Stimulated activated CD8-positive, alpha-beta memory T cell treated with anti-CD3 and anti-CD28 coated beads, Interleukin-12 subunit alpha, Interleukin-12 subunit beta, amount 100 ng/mL, for 24 hours (primary cell): Measurements from ENCODE around the gene NFATC2IP.
A peak's percentile ranks its signal among the peaks of the same experiment; 100 is the strongest.

Experiments
- DNase-seq: peaks from one replicate; pipeline ENCODE4 v3.0.0-alpha.2; 2020; ENCODE audit errors: extremely low read depth

Gene NFATC2IP

DNA sequence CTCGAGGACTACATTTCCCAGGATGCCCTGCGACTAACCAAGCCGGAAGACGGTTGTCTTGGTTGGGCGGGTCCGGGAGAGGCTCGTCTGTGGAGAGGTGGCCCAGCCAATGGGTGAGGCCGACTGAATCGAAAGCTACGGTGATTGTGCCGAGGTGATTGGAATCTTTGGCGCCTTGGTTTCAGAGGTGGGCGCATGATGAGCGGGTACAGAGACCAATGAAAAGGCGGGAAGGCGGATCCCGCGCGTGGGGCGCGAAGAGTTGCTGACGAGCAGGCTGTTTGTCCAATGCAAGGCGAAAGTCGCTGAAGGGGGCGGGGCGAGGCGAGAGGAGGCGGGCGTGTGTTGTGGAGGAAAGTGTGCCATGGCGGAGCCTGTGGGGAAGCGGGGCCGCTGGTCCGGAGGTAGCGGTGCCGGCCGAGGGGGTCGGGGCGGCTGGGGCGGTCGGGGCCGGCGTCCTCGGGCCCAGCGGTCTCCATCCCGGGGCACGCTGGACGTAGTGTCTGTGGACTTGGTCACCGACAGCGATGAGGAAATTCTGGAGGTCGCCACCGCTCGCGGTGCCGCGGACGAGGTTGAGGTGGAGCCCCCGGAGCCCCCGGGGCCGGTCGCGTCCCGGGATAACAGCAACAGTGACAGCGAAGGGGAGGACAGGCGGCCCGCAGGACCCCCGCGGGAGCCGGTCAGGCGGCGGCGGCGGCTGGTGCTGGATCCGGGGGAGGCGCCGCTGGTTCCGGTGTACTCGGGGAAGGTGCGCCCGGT is at the start of gene NFATC2IP:
Gene NFATC2IP, plus strand, starts transcription at position 290 of the 762 bp plus-strand sequence. Its CDS starts 75 bp downstream, at position 365.
- DNase-seq, result peak; percentile 99

DNA sequence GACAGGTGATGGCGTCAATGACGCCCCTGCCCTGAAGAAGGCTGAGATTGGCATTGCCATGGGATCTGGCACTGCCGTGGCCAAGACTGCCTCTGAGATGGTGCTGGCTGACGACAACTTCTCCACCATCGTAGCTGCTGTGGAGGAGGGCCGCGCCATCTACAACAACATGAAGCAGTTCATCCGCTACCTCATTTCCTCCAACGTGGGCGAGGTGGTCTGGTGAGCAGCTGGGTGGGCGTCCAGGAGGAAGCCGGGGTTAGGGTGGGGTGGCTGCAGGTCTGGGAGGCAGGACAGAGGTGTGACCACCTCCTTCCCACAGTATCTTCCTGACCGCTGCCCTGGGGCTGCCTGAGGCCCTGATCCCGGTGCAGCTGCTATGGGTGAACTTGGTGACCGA is 48.9 kb upstream of the NFATC2IP start:
- DNase-seq, result no peak

DNA sequence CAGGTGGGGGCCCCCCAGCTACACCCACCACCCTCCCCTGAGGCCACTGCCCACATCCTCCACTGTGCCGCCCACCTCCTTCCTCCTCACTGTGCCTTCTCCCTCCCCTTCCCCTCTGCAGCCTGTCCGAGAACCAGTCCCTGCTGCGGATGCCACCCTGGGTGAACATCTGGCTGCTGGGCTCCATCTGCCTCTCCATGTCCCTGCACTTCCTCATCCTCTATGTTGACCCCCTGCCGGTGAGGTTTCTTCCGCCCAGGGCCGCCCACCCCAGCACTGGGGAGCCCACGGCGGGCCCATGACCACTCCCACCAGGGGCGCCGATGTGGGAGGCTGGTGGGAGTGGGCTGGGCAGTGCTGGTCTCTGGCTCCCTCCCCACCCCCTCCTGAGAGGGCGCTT is 47.8 kb upstream of the NFATC2IP start:
- DNase-seq, result no peak

DNA sequence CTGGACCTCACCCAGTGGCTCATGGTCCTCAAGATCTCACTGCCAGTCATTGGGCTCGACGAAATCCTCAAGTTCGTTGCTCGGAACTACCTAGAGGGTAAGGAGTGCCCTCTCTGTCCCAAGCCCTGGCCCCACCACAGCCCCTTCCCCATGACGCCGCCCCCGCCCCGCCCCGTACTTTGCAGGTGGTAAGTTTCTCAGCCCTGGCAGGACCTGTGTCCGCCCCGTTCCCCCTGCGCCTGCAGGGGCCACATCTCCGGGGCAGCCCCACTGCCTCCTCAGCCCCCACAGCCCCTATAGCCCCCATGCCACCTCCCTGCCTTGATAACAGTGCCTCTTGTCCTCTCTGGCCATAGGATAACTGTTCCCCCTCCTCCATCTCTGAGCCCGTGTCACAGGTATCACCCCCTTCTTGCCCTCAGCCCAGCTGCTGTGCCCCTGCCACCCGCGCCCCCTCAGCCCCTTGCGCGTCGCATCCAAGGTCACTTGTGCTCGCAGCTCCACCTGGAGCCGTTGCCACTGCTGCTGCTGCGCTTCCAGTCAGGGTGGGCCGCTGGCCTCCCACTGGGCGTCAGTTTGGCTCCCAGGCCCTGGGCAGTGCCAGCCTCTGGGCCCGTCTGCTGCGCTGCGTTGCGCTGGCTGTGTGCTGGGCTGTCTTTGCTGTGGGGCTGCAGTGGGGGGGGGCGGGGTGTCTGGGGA is 47.2 kb upstream of the NFATC2IP start:
- DNase-seq, result no peak

DNA sequence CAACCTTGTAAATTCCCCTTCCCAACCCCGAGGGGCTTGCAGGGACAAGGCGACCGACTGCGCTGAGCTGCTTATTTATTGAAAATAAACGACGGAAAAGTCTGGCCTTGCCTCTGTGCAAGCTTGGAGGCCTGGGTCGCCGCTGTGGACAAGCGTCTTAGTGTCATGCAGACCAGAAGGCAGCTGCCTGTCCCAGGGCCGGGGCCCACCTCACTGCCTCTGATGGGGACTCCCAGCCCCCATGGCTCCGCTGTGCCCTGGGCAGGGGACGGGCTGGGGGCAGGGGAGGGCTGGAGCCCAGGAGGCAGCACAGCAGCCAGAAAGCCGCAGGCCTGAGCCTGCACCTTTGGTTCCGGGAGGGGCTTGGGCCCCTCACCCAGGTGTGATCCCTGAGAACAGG is 46.4 kb upstream of the NFATC2IP start:
- DNase-seq, result no peak

DNA sequence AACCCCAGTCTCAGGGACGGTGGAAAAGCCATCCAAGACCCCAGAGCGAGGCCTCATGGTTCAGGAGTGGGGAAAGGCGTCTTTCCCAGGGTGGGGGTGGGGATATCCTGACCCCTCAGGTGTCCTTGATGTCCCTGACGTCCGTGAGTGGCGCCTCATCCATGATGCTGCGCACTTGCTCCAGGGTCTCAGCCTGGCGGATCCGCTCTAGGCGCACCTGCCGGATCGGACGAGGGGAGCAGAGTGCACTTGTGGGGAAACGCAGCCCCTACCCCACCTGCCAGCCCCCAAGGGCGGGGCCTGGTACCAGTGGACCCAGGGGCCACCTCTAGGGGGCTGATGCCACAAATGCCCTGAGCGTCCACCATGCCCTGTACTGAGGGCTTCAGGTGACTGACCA is 45.9 kb upstream of the NFATC2IP start:
- DNase-seq, result no peak

DNA sequence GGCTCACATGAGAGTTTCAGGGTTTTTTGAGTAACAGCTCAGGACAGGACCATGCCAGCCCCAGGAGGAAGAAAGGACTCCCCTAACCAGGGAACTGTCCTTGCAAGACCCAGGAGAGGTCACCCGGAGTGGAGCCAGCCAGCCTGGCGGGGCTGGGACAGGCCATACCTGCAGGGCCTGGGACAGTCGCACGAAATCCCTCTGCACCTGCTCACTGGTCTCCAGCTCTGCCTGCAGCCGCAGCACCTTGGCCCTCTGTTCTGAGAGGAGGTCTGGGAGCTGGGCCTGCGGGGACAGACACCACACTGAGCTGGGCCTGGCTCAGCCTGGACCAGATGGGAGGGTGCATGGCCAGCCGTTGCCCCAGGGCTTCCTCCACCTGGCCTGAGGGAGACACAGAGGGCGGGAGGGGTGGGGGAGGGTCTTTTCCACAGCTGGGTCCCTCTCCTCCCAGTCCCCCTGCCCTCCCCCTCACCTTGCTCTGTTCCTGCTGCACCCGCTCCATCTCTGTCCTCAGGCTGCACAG is 45.4 kb upstream of the NFATC2IP start:
- no peak for DNase-seq

DNA sequence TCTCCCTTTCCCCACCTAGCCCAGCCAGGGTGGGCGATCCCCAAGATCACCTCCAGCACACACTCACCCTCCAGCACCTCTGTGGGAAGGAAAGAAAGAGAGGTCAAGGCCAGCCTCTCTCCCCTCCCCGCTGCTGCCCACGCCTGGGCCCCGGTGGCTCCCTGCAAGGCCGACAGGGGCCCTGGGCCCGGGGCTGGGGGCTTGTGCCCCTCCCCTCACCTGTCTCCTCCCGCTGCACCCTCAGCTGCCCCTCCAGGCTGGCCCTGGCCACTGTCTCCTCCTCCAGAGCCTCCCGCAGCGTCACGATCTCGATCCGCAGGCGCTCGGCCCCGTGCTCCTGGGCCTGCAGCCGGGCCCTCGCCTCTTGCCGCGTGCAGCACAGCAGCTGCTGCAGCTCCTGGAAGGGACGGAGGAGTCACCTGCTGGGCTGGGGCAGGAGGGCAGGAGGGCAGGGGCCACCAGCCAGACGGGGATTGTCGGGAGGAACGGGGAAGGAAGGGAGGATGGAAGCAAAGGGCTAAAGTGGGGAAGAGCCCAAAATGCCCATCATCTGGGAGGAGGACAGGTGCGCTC is 44.9 kb upstream of the NFATC2IP start:
- no peak for DNase-seq

DNA sequence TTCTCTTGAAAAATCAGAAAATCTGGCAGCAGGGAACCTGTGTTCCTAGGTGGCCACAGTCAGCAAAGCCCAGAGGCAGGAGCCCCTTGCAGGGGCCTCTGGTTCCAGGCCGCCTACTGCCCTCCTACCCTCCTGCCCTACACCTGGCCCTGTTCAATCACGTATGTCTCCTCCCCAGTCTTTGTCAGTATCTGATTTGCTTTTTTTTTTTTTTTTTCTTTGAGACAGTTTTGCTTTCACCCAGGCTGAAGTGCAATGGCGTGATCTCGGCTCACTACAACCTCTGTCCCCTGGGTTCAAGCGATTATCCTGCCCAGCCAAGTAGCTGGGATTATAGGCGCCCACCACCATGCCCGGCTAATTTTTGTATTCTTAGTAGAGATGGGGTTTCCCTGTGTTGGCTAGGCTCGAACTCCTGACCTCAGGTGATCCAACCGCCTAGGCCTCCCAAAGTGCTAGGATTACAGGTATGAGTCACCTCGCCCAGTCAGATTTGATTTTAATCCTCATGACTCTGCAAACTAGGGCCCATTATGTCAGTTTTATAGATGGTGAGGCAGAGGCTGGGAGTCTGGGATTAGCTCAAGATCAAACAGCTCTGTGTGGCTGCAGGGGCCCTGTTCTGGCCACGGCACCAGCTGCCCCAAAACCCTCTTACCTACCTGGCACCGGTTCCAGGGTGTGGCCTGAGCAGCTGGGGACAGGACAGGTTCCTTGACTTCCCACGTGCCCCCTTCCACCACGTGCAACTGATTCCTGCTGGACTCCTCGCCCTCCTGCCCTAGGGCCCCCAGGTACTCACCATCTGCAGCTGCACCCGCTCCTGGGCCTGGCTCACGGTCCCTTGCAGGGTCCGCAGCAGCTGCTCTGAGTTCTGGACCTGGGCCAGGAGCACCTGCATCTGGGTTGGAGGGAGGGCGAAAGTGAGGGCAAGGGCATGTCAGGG is 40.4 kb upstream of the NFATC2IP start:
- DNase-seq, result no peak

DNA sequence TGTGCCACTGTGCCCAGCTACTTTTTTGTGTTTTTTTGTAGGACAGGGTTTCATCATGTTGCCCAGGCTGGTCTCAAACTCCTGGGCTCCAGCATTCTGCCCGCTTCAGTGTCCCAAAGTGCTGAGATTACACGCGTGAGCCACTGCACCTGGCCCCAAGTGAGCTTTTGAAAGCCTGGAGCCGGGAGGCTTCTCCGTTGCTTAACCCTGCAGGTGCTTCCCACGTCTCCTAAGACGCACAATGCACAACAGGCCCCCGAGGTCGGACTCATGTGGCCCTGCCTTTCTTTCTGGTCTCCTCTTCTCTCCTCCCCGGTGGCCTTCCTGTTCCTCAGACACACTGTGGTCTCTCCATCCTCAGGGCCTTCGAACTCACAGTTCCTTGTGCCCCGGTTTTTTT is 38.2 kb upstream of the NFATC2IP start:
- DNase-seq, result no peak

DNA sequence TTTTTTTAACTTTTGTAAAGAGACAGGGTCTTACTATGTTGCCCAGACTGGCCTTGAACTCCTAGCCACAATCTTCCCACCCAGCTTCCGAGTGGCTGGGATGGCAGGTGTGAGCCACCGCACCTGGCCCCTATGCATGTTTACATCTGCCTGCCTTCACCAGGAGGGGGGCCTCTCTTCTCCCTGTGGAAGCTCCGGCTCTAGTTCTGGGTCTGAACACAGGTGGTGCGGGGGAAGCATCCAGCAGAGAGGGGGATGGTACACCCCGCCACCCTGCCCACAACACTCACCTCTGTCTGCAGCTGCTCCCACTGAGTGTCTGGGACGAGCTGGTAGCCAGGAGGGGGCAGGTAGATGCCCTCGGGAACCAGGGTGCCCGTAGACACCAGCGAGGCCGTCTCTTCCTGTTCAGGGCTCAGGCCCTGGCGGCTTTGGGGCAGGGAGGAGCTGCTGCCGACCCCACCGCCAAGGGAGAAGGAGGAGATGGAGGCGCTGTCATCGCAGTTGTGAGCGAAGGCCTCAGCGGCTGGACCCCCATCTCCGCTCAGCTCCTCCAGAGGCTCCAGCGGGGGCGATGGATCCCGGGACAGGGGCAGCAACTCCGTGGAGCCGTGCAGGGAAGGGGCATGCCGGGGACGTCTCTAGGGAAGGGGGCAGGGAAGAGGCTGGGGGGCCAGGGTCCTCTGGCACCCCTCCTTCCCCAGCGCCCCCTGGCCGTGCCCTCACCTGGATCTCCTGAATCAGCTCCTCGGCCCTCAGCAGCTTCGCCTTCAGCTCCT is 36.6 kb upstream of the NFATC2IP start:
- DNase-seq, result no peak

DNA sequence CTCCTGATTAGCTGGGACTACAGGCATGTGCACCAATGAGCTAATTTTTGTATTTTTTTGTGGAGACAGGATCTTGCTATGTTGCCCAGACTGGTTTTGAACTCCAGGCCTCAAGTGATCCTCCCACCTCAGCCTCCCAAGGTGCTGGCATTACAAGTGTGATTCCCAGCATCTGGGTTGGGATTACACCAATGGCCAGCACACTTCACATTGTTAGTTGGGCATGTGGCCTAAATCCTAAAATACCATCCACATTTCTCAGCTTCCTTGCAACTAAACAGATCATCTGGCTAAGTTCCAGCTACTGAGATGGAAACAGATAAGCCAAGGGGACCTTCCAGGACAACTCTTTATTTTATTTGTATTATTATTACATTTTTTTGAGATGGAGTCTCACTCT is 35.6 kb upstream of the NFATC2IP start:
- DNase-seq, result no peak

DNA sequence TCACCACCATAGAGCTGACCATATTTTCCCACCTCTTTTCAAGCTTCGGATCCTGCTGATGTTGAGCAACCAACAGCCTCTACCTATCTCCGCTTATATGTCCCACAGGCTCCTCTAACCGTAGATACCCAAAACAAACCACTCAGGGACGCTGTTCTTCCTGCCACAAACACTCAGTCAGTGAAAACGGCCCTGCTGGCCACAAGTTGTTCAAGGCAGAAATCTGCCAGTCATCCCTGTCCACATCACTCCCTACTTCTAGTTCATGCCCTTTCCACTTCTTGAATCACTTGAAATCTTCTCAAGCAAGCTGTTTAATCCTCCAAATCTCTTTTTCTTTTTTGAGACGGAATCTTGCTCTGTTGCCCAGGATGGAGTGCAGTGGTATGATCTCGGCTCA is 33.6 kb upstream of the NFATC2IP start:
- no peak for DNase-seq

DNA sequence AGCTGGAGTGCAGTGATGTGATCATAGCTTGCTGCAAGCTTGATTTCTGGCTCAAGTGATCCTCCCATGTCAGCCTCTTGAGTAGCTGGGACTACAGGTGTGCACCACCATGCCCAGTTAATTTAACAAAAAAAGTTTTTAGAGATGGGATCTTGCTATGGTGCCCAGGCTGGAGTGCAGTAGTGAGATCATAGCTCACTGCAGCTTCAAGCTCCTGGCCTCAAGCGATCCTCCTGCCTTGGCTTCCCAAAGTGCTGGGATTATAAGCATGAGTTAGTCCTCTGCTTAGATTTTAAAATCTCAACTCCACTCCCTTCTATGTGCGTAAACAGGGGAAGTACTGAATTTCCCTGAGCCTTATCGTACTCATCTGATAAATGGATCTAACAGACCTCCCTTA is 32.0 kb upstream of the NFATC2IP start:
- no peak for DNase-seq

DNA sequence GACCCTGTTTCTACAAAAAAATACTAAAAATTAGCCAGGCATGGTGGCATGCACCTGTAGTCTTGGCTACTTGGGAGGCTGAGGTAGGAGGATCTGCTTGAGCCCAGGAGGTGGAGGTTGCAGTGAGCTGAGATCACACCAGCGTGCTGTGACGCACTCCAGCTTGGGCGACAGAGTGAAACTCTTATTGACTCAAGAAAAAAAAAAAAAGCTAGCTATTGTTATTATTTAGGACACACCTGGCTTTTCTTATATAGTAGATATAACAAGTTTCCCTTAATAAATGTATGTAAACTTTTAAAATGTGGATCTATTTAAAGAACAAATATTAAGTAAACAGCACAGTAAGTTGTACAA is 27.5 kb upstream of the NFATC2IP start:
- DNase-seq, result no peak

DNA sequence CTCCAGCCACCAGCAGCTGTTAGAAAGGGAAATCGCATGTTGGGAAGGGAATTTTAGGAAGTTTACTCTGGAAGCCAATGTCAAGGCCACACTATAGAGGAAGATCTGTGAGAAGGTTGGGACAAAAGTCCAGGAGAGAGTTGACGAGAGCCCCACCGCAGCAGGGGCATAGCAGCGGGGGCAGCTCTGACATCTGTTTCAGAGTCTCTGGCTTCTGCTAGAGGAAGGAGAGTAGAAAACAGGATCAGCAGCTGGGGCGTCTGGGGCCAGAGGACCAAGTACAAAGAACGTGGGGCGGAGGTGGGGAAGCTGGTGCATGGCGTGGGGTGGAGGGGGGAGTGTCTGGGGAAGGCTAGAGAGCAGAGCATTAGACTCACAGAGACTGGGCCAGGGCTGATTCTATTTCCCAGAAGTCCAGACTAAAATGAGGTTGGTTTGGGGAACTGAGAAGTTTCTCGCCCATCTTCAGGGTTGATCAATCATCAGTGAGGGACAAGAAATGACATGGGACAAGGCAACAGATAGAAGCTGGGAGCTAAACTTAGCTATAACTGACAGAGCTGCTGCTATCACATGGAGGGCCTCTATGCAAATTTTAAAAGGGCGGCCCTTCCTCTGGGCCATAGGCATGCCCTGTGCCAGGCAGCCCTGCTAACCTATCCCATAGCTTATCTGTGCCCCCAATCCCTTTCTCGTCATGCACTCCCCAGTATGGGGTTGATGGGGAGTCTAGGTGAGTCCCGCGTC is 26.9 kb upstream of the NFATC2IP start:
- no peak for DNase-seq

DNA sequence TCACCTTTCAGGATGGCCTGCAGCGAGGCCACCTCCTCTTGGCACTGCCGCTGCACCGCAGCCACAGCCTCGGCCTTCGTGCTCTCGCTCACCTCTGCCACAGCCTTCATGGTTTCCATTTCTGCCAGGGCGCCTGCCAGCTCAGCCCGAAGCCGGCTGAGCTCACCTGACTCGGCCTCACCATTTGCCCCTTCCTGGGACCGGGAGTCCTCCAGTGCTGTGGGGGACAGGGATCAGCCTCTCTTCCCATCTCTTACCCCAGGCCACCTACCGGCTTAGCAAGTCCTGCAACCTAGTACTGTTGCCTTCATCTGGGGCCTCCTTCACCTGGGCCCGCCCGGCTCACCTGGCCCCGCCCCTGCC is 26.4 kb upstream of the NFATC2IP start:
- DNase-seq, result no peak

DNA sequence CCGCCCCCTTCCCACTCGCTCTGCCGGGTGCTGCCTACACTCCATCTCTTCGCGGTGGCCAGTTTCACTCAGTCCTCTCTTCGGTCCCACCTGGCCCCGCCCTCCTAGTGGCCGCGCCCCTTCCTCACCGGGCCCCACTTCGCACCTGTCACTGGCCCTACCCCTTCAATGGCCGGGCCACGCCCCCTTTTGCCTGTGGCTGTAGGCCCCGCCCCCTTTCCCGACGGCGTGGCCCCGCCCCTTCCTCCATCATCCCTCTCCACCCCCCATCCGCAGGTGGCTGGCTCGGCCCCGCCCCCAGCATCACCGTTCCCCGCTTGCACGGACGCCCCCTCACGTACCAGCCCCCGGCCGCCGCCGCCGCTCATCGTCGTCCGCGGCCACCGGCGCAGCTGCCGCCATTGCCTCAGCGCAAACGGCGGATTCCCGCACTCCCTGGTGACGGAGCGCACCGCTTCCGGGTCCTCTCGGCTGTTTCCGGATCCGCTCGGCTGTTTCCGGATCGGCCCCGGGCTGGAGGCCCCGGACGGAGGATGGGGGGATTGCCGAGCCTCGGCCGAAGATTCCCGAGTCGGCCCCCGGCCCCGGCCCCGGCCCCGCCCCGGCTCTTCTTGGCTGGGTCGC is 25.9 kb upstream of the NFATC2IP start, which contains the start of gene RABEP2:
Gene RABEP2, minus strand, starts transcription at position 477 of the 624 bp plus-strand sequence. Its CDS starts 75 bp downstream, at position 402.
- peak; percentile 86 for DNase-seq

DNA sequence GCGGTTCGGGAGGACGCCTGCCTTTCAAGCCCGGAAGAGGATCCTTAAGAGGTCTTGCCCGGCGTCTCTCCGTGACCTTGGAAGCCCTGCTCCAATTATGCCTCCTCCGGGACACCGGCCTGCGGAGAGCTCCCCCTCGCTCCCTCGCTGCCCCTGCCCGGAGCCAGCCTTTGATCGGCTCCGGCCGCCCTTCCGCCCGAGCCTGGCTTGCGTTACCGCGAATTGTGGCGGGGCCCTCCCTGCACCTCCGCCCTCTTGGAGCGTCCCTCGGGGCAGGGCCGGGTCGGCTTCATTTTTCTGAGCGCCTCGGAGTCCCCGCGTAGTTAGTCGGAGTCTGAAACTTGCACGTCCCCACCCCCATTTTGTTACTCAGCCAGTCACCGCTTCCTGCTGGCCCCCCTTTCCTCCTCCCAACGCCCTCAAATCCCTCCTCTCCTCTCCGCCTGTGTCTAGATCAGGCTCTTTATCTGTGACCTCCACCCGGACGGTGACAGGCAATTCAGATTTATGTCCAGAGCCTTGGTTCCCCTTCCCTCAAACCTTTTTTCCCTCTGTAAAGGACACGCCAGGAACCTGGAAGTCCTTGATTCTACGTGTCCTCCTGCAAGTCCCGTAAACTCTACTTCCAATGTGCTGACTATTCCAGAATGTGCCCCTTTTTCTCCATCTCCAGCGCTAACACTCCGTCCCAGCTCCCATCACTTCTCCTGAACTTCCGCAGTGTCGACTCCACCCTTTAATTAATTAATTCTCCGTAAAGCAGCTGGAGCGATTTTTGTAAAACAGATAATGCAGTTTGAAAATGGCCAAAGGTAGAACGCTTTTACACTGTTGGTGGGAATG is 25.1 kb upstream of the NFATC2IP start:
- DNase-seq, result peak; percentile 57
